Tibial nerve (tissue), 4 donors: ENCODE results near the gene ARHGEF28.

Experiments used
- CTCF ChIP-seq, 5 experiments: fragments of 200-600 bp in 3 of 5; fragments of 450-650 bp in 2 of 5; sonication (generic) in 3 of 5; IDR thresholded peaks; one replicate each; pipeline ENCODE4 v1.5.1; 2016 to 2019; ENCODE audit warnings: antibody characterized with exemption in 5 of 5, mild to moderate bottlenecking in 3 of 5, moderate library complexity in 2 of 5
- EP300 ChIP-seq, 2 donors: sonication (generic); formaldehyde crosslinking; IDR thresholded peaks; one replicate each; pipeline ENCODE4 v1.6.1; 2017; ENCODE audit warnings: antibody characterized with exemption in 2 of 2, mild to moderate bottlenecking in 1 of 2
- POLR2A ChIP-seq, 2 donors: fragments of 450-650 bp; IDR thresholded peaks; one replicate each; pipeline ENCODE4 v1.6.1; 2017; ENCODE audit warnings: antibody characterized with exemption in 2 of 2, mild to moderate bottlenecking in 2 of 2, moderate library complexity in 2 of 2

- TF ChIP-seq CTCF (IDR thresholded peaks at IDR 0.05) (no peak), EP300 (IDR thresholded peaks at IDR 0.05) (no peak), POLR2A (IDR thresholded peaks at IDR 0.05) (no peak)
Measured at GRCh38 chr5:73789851-73790281, 163.9 kb downstream of the ARHGEF28 start.
